HCT116 (cell line): ENCODE data around the gene KCNH3. TPM values are rescaled to one million over a fixed set of nuclear protein-coding genes. Genes with fewer than 3 reads are reported as not detected.
A peak's percentile ranks its signal among the peaks of the same experiment; 100 is the strongest.

ENCODE experiments used
- ATAC-seq: fragments of 200-7000 bp; cut with Tn5 transposase; 2 replicates; pipeline ENCODE4 v1.9.1; 2020; ENCODE audit warnings: mild to moderate bottlenecking, moderate library complexity
- BruUV-seq: library from RNA; stranded (reverse); fragments of 400-500 nt; replicated peaks from 2 replicates; lab custom pipeline; 2021; lab: Mats Ljungman, UMichigan
- CTCF ChIA-PET: fragments of 300-600 bp; sonication (Branson Sonifier 250); formaldehyde crosslinking; loops from one replicate; lab custom pipeline; 2021; ENCODE audit warnings: antibody characterized with exemption; lab: Charles Lee
- POLR2A ChIA-PET: fragments of 300-600, 350-600 bp; sonication (Branson Sonifier 250); formaldehyde crosslinking; loops from one replicate; lab custom pipeline; 2021; ENCODE audit warnings: antibody characterized with exemption; lab: Charles Lee
- RAD21 ChIA-PET, 2 experiments: fragments of 300-600 bp; sonication (Branson Sonifier 250); formaldehyde crosslinking; loops; one replicate each; lab custom pipeline; 2023; ENCODE audit warnings: low total read pairs in 2 of 2; ENCODE audit not compliant: uncharacterized antibody in 2 of 2, unreplicated experiment in 2 of 2, low non-redundant PET in 1 of 2; lab: Charles Lee
- DNase-seq: peaks from one replicate; pipeline ENCODE4 v3.0.0-alpha.2; 2010; ENCODE audit warnings: low read depth, low spot score
- H2AFZ ChIP-seq: fragments of 200-600 bp; shearing (Covaris generic), sonication (generic); 2 replicates; pipeline ENCODE4 v1.6.1; 2017; ENCODE audit warnings: low read depth, mixed run types, mixed read lengths, antibody characterized with exemption, low read length; ENCODE audit not compliant: poor library complexity, severe bottlenecking
- H3K27ac ChIP-seq: 2 replicates; pipeline ENCODE4 v1.5.1; 2012; ENCODE audit warnings: low read depth, low read length
- H3K27me3 ChIP-seq: fragments of 200-600 bp; sonication (generic); 2 replicates; pipeline ENCODE4 v1.6.1; 2016; ENCODE audit warnings: mixed run types, low read length, mixed read lengths; ENCODE audit not compliant: insufficient read depth
- H3K36me3 ChIP-seq, 2 experiments: fragments of 200-500 bp in 1 of 2; fragments of 200-600 bp in 1 of 2; sonication (Bioruptor generic) in 1 of 2; sonication (generic) in 1 of 2; 2 replicates each; pipeline versions ENCODE4 v1.5.1 to v1.6.1; 2014 to 2016; ENCODE audit warnings: low read length in 2 of 2, inconsistent platforms in 1 of 2, mixed read lengths in 1 of 2, mixed run types in 1 of 2; ENCODE audit not compliant: insufficient read depth in 2 of 2, control insufficient read depth in 1 of 2
- H3K4me1 ChIP-seq, 2 experiments: fragments of 200-600 bp in 1 of 2; sonication (generic) in 1 of 2; 2 replicates each; pipeline versions ENCODE4 v1.5.1 to v1.6.1; 2012 to 2017; ENCODE audit warnings: low read length in 2 of 2, inconsistent platforms in 1 of 2, mild to moderate bottlenecking in 1 of 2, mixed read lengths in 1 of 2, mixed run types in 1 of 2, moderate library complexity in 1 of 2; ENCODE audit not compliant: insufficient read depth in 2 of 2, control insufficient read depth in 1 of 2
- H3K4me2 ChIP-seq: fragments of 200-600 bp; sonication (generic); 2 replicates; pipeline ENCODE4 v1.6.1; 2017; ENCODE audit warnings: mixed run types, low read length, mixed read lengths
- H3K4me3 ChIP-seq, 2 experiments: fragments of 200-600 bp in 1 of 2; sonication (generic) in 1 of 2; replicated peaks in 1 of 2; 2 replicates each; pipeline ENCODE4 v1.5.1; 2011 to 2016; ENCODE audit warnings: low read length in 2 of 2, control low read depth in 1 of 2, low read depth in 1 of 2, mild to moderate bottlenecking in 1 of 2, mixed read lengths in 1 of 2, mixed run types in 1 of 2
- H3K79me2 ChIP-seq: fragments of 200-600 bp; sonication (generic); 2 replicates; pipeline ENCODE4 v1.6.1; 2017; ENCODE audit warnings: mild to moderate bottlenecking, mixed run types, low read length, moderate library complexity, mixed read lengths; ENCODE audit not compliant: insufficient read depth
- H3K9ac ChIP-seq: fragments of 200-600 bp; sonication (generic); 2 replicates; pipeline ENCODE4 v1.6.1; 2016; ENCODE audit warnings: low read length, mixed read lengths
- H3K9me2 ChIP-seq: fragments of 200-600 bp; sonication (generic), shearing (Covaris generic); 2 replicates; pipeline ENCODE4 v1.6.1; 2017; ENCODE audit warnings: mixed run types, mild to moderate bottlenecking, moderate library complexity; ENCODE audit not compliant: insufficient read depth
- H3K9me3 ChIP-seq, 2 experiments: fragments of 200-500 bp in 1 of 2; fragments of 200-600 bp in 1 of 2; sonication (Bioruptor generic) in 1 of 2; sonication (generic) in 1 of 2; 2 replicates each; pipeline ENCODE4 v1.6.1; 2014 to 2017; ENCODE audit warnings: low read length in 2 of 2, mixed read lengths in 2 of 2, inconsistent platforms in 1 of 2, low read depth in 1 of 2, mild to moderate bottlenecking in 1 of 2, mixed run types in 1 of 2, moderate library complexity in 1 of 2; ENCODE audit not compliant: control insufficient read depth in 1 of 2, insufficient read depth in 1 of 2
- H4K20me1 ChIP-seq: fragments of 200-600 bp; sonication (generic), shearing (Covaris generic); 2 replicates; pipeline ENCODE4 v1.6.1; 2017; ENCODE audit warnings: mixed run types, mild to moderate bottlenecking, moderate library complexity; ENCODE audit not compliant: insufficient read depth
- CTCF ChIP-seq, 3 experiments: fragments of 200-600 bp in 1 of 3; sonication (generic) in 1 of 3; IDR thresholded peaks in 2 of 3; conservative IDR thresholded peaks in 1 of 3; 2 replicates each; pipeline ENCODE4 v1.5.1; 2012 to 2017; ENCODE audit warnings: low read depth in 2 of 3, low read length in 2 of 3, antibody characterized with exemption in 1 of 3, borderline replicate concordance in 1 of 3, control low read depth in 1 of 3, mild to moderate bottlenecking in 1 of 3, mixed read lengths in 1 of 3, mixed run types in 1 of 3, moderate library complexity in 1 of 3; ENCODE audit not compliant: insufficient read depth in 1 of 3
- POLR2A ChIP-seq: IDR thresholded peaks from 2 replicates; pipeline ENCODE4 v1.7.0; 2011; ENCODE audit warnings: borderline replicate concordance; ENCODE audit not compliant: insufficient read depth, insufficient read length; ENCODE audit errors: extremely low read depth
- RAD21 ChIP-seq: IDR thresholded peaks from 2 replicates; pipeline ENCODE4 v1.6.1; 2012; ENCODE audit warnings: low read depth, mild to moderate bottlenecking
- SP1 ChIP-seq: IDR thresholded peaks from 2 replicates; pipeline ENCODE4 v1.6.1; 2012; ENCODE audit warnings: low read depth
- YY1 ChIP-seq: IDR thresholded peaks from 2 replicates; pipeline ENCODE4 v1.6.1; 2011; ENCODE audit warnings: low read length, low read depth, moderate library complexity, mild to moderate bottlenecking; ENCODE audit not compliant: insufficient replicate concordance; ENCODE audit errors: extremely low read depth
- intact Hi-C: fragments of 100-400 bp; cut with micrococcal nuclease; formaldehyde crosslinking; loops from 2 replicates; pipeline ENCODE4 v1.10.0; 2022
- total RNA-seq: library from RNA; stranded (reverse); gene quantifications from one replicate; pipeline ENCODE4 v1.2.1, GENCODE V29; 2021; ENCODE audit not compliant: unreplicated experiment

Gene KCNH3
- total RNA-seq, 1 experiment from 2014 or later, result 35.3 TPM

GRCh38 chr12:49580572-49581535 is 42.0 kb downstream of the KCNH3 start:
- peak; percentile 97 for ATAC-seq

More at GRCh38 chr12:49580572-49581535, 42.0 kb downstream of the KCNH3 start:
- ChIA-PET CTCF (interaction anchor here (0.6 to 3.4 kb wide), 26 partner anchors 11 to 345 kb away, joined by 3 to 75 read pairs (median 4); partner anchors contain the start of genes DNAJC22 and SPATS2), RAD21 (interaction anchor here (1.2 to 1.6 kb wide), 4 partner anchors 222 to 249 kb away, joined by 3 to 14 read pairs (median 8); no protein-coding TSS in a partner anchor), POLR2A (interaction anchor here (0.7 to 1.5 kb wide), 4 partner anchors 222 to 317 kb away, joined by 3 to 6 read pairs (median 4); no protein-coding TSS in a partner anchor)
- no peak overlapping the region for H3K9ac ChIP-seq
- intact Hi-C loops, result loop anchor here (1.0 kb wide), 2 partner anchors 223 to 293 kb away; no protein-coding TSS in a partner anchor
- BruUV-seq, result no TSS peak
- H3K36me3 ChIP-seq, result peaks cover 0 to 2% of the 10 kb centered on the region in 2 experiments; a peak in 1 of 4 replicates
- no peaks in the 10 kb centered on the region for H3K9me2 ChIP-seq
- H3K4me2 ChIP-seq, result peak overlapping the region; percentile 16; the same call in 1 of the 2 replicates
- no peaks in the 10 kb centered on the region for H3K9me3 ChIP-seq
- no peak overlapping the region for H3K4me3 ChIP-seq
- DNase-seq, result peak; percentile 71
- no peaks in the 10 kb centered on the region for H3K27me3 ChIP-seq
- H3K27ac ChIP-seq, result no peak overlapping the region; the same call in 1 of the 2 replicates
- no peaks in the 10 kb centered on the region for H4K20me1 ChIP-seq
- TF ChIP-seq RAD21, result peak; percentile 96
- TF ChIP-seq POLR2A, result no peak
- TF ChIP-seq YY1, result peak; percentile 22
- no peak for TF ChIP-seq SP1
- TF ChIP-seq CTCF (IDR thresholded peaks at IDR 0.05 in 2 of 3, conservative IDR thresholded peaks at IDR 0.05 in 1 of 3; ENCODE audit: borderline replicate concordance in 1 of 3, insufficient read depth in 1 of 3, low read depth in 2 of 3, low read length in 2 of 3), result peak; percentile 90 to 92 (median 91)
- H3K79me2 ChIP-seq, result no peaks in the 10 kb centered on the region; the same call in 1 of the 2 replicates
- peaks cover 7 to 11% of the 10 kb centered on the region in 2 experiments; a peak in 3 of 4 replicates for H3K4me1 ChIP-seq
- no peak overlapping the region for H2AFZ ChIP-seq
